ENCODE data around the gene MZF1.
A peak's percentile ranks its signal among the peaks of the same experiment; 100 is the strongest.
"Not testable (repeated sequence)": the region's sequence is repeated elsewhere in the genome, so short reads cannot be mapped to it uniquely, and the experiment has no call there.

Gene MZF1

GRCh38 chr19:58544591-58545285 is 28.4 kb downstream of the MZF1 start:
- no peaks in the 10 kb centered on the region for H3K9me3 ChIP-seq (ENCODE audit: insufficient read depth, low read length, severe bottlenecking)
- DNase-seq, result peak; percentile 43
- peaks cover 56% of the 10 kb centered on the region for H3K4me1 ChIP-seq (ENCODE audit: insufficient read depth, low read length)
- H3K9ac ChIP-seq (ENCODE audit: low read depth, low read length), result peak overlapping the region; percentile 98
- peaks cover 52% of the 10 kb centered on the region for H4K20me1 ChIP-seq (ENCODE audit: insufficient read depth, low read length)
- peak; percentile 4; the same call in 2 of the 3 replicates for ATAC-seq (ENCODE audit: insufficient read depth, low read depth)
- no peak for TF ChIP-seq EZH2 (IDR thresholded peaks at IDR 0.05; ENCODE audit: borderline replicate concordance, low read depth, low read length, severe bottlenecking)
- TF ChIP-seq CTCF (IDR thresholded peaks at IDR 0.05; ENCODE audit: borderline replicate concordance, extremely low read depth, low read length, poor library complexity, severe bottlenecking), result no peak
- H3K79me2 ChIP-seq (ENCODE audit: insufficient read depth, low read length), result peaks cover 54% of the 10 kb centered on the region
- H2AFZ ChIP-seq (ENCODE audit: low read depth, low read length), result peak overlapping the region; percentile 62; the same call in 1 of the 2 replicates
- H3K36me3 ChIP-seq (ENCODE audit: insufficient read depth, low read length), result peaks cover 51% of the 10 kb centered on the region
- peak overlapping the region; percentile 93 to 100 for H3K4me3 ChIP-seq (ENCODE audit: low read depth in 1 of 2, low read length in 2 of 2)
- H3K27ac ChIP-seq (ENCODE audit: low read length), result peak overlapping the region; percentile 93
- H3K27me3 ChIP-seq (ENCODE audit: insufficient read depth, low read length, poor library complexity), result peaks cover 4% of the 10 kb centered on the region
- peak overlapping the region; percentile 84 for H3K4me2 ChIP-seq (ENCODE audit: insufficient read depth, low read length)

GRCh38 chr19:58543826-58544590 is 29.1 kb downstream of the MZF1 start, which contains the start of gene TRIM28:
TSS of gene TRIM28 (plus strand) at chr19:58544064. CDS start at chr19:58544758, 694 bp downstream.
- peaks cover 44% of the 10 kb centered on the region for H4K20me1 ChIP-seq (ENCODE audit: insufficient read depth, low read length)
- H3K36me3 ChIP-seq (ENCODE audit: insufficient read depth, low read length), result peaks cover 44% of the 10 kb centered on the region
- peak within 1 kb of the TSS; percentile 62 for H2AFZ ChIP-seq (ENCODE audit: low read depth, low read length)
- H3K79me2 ChIP-seq (ENCODE audit: insufficient read depth, low read length), result peaks cover 47% of the 10 kb centered on the region
- peaks cover 4% of the 10 kb centered on the region for H3K27me3 ChIP-seq (ENCODE audit: insufficient read depth, low read length, poor library complexity)
- peak within 1 kb of the TSS; percentile 98 for H3K9ac ChIP-seq (ENCODE audit: low read depth, low read length)
- H3K4me2 ChIP-seq (ENCODE audit: insufficient read depth, low read length), result peak within 1 kb of the TSS; percentile 84
- H3K27ac ChIP-seq (ENCODE audit: low read length), result peak within 1 kb of the TSS; percentile 93
- ATAC-seq (ENCODE audit: insufficient read depth, low read depth) (peak; percentile 97), DNase-seq (peak; percentile 100)
- H3K4me3 ChIP-seq (ENCODE audit: low read depth in 1 of 2, low read length in 2 of 2), result peak within 1 kb of the TSS; percentile 93 to 100
- peaks cover 53% of the 10 kb centered on the region for H3K4me1 ChIP-seq (ENCODE audit: insufficient read depth, low read length)
- H3K9me3 ChIP-seq (ENCODE audit: insufficient read depth, low read length, severe bottlenecking), result no peaks in the 10 kb centered on the region
- TF ChIP-seq EZH2 (IDR thresholded peaks at IDR 0.05; ENCODE audit: borderline replicate concordance, low read depth, low read length, severe bottlenecking) (no peak), CTCF (IDR thresholded peaks at IDR 0.05; ENCODE audit: borderline replicate concordance, extremely low read depth, low read length, poor library complexity, severe bottlenecking) (no peak)

- peaks cover 32% of the 10 kb centered on the region for H3K36me3 ChIP-seq (ENCODE audit: insufficient read depth, low read length)
- ATAC-seq (ENCODE audit: insufficient read depth, low read depth); H3K9me3 ChIP-seq (ENCODE audit: insufficient read depth, low read length, severe bottlenecking); H3K9ac ChIP-seq (ENCODE audit: low read depth, low read length); H2AFZ ChIP-seq (ENCODE audit: low read depth, low read length); H3K27me3 ChIP-seq (ENCODE audit: insufficient read depth, low read length, poor library complexity); DNase-seq; H3K27ac ChIP-seq (ENCODE audit: low read length): not testable (repeated sequence)
- H3K4me2 ChIP-seq (ENCODE audit: insufficient read depth, low read length), result peak overlapping the region; percentile 72; the same call in 1 of the 2 replicates
- H3K4me1 ChIP-seq (ENCODE audit: insufficient read depth, low read length), result peaks cover 54% of the 10 kb centered on the region
- peaks cover 35% of the 10 kb centered on the region for H3K79me2 ChIP-seq (ENCODE audit: insufficient read depth, low read length)
- H4K20me1 ChIP-seq (ENCODE audit: insufficient read depth, low read length), result peaks cover 32% of the 10 kb centered on the region
- H3K4me3 ChIP-seq (ENCODE audit: low read depth in 1 of 2, low read length in 2 of 2), result peak overlapping the region in 1 of 2 experiments; percentile 65; a peak in 2 of 4 replicates
These were observed 30.3 kb downstream of the MZF1 start for GRCh38 chr19:58542641-58543372.

GRCh38 chr19:58539169-58539559 is 34.0 kb downstream of the MZF1 start:
- ATAC-seq (ENCODE audit: insufficient read depth, low read depth); H3K27ac ChIP-seq (ENCODE audit: low read length); H3K36me3 ChIP-seq (ENCODE audit: insufficient read depth, low read length); DNase-seq; H4K20me1 ChIP-seq (ENCODE audit: insufficient read depth, low read length); H2AFZ ChIP-seq (ENCODE audit: low read depth, low read length); H3K27me3 ChIP-seq (ENCODE audit: insufficient read depth, low read length, poor library complexity); H3K79me2 ChIP-seq (ENCODE audit: insufficient read depth, low read length); H3K9me3 ChIP-seq (ENCODE audit: insufficient read depth, low read length, severe bottlenecking): not testable (repeated sequence)
- Histone ChIP-seq H3K4me3 (ENCODE audit: low read depth in 1 of 2, low read length in 2 of 2) (peak overlapping the region in 1 of 2 experiments; percentile 61; a peak in 2 of 4 replicates), H3K4me1 (ENCODE audit: insufficient read depth, low read length) (peaks cover 31% of the 10 kb centered on the region), H3K9ac (ENCODE audit: low read depth, low read length) (peak overlapping the region; percentile 64; the same call in 1 of the 2 replicates), H3K4me2 (ENCODE audit: insufficient read depth, low read length) (peak overlapping the region; percentile 88)
